ENCODE results near the gene LMOD1. TPM values are rescaled to one million over a fixed set of nuclear protein-coding genes. Genes with fewer than 3 reads are reported as not detected.

The LMOD1 gene
- total RNA-seq, 1 donor from 2014 or later, result 0.19 TPM

DNA sequence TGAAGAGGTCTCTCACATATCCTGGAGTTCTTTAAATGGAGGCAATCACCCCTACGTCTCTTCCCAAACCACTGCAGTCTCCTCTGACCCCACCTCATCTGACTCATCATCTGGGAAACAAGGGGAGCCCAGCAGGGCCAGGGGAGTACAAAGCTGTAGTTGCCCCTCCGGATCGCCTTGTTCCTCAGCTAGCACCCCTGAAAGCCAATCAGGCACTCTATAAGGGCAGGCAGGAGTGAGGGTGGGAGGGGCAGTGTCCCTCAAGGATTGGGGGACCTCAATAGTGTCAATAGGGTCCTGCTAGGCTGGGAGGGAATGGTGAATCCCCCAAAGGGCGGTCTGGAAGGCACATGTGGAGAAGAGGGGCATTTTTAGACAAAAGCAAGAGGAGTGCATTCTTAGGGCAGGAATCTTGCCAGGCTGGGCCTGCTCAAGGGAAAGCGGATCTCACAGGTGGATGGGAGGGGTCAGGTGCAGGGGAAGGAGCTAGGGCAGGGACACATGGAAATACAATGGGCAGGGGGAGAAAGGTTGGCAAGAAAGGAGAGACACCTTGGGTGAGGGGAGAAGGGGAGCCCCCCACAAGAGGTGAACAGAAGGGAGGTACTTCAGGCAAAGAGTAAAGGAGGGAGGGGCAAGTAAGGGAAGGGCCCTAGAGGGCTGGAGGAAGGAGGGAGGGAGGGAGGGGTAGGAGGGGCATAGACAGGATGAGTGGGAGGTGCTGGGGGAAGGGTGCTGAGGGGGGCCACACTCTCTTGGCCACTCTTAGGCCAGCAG is 51.8 kb downstream of the LMOD1 start:
- no peak for DNase-seq (ENCODE audit: low read depth, low spot score)
- no peaks in the 10 kb centered on the region for H3K9me3 Mint-ChIP-seq
- no peak overlapping the region for H3K27ac Mint-ChIP-seq (ENCODE audit: unreplicated experiment)
- H3K4me1 Mint-ChIP-seq, result peaks cover 13% of the 10 kb centered on the region
- no peak overlapping the region for H3K4me3 Mint-ChIP-seq
- H3K36me3 Mint-ChIP-seq (ENCODE audit: low read depth), result no peaks in the 10 kb centered on the region
- no peak for TF ChIP-seq CTCF (conservative IDR thresholded peaks at IDR 0.05)
- H3K27me3 Mint-ChIP-seq (ENCODE audit: low read depth), result peaks cover 1% of the 10 kb centered on the region

GRCh38 chr1:201893431-201893830 is 52.9 kb downstream of the LMOD1 start:
- peaks cover 16% of the 10 kb centered on the region for H3K4me1 Mint-ChIP-seq
- no peaks in the 10 kb centered on the region for H3K36me3 Mint-ChIP-seq (ENCODE audit: low read depth)
- H3K27ac Mint-ChIP-seq (ENCODE audit: unreplicated experiment), result no peak overlapping the region
- H3K27me3 Mint-ChIP-seq (ENCODE audit: low read depth), result peaks cover 2% of the 10 kb centered on the region
- no peaks in the 10 kb centered on the region for H3K9me3 Mint-ChIP-seq
- no peak for DNase-seq (ENCODE audit: low read depth, low spot score)
- no peak for TF ChIP-seq CTCF (conservative IDR thresholded peaks at IDR 0.05)
- no peak overlapping the region for H3K4me3 Mint-ChIP-seq

DNA sequence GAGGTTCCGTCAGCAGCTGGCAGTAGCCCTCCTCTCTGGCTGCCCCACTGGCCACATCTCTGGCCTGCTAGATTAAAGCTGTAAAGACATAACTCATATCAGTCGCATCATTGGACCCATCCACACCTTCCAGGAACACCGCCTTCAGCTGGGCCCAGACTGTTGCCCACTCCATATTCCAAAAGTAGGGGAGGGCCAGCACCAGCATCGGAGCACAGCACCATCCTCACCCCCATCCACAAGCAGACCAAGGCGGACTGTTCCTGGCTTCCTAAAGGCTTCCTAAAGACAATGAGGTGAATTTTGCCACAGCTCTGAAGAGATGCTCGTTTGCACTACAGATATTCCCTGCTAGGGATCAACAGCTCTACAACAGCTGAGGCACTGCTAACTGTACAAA is 54.1 kb downstream of the LMOD1 start:
- DNase-seq (ENCODE audit: low read depth, low spot score), result no peak
- peak overlapping the region; percentile 31 for H3K4me3 Mint-ChIP-seq
- H3K27ac Mint-ChIP-seq (ENCODE audit: unreplicated experiment), result no peak overlapping the region
- no peaks in the 10 kb centered on the region for H3K36me3 Mint-ChIP-seq (ENCODE audit: low read depth)
- peaks cover 26% of the 10 kb centered on the region for H3K4me1 Mint-ChIP-seq
- no peaks in the 10 kb centered on the region for H3K9me3 Mint-ChIP-seq
- peaks cover 6% of the 10 kb centered on the region for H3K27me3 Mint-ChIP-seq (ENCODE audit: low read depth)
- TF ChIP-seq CTCF (conservative IDR thresholded peaks at IDR 0.05), result no peak

DNA sequence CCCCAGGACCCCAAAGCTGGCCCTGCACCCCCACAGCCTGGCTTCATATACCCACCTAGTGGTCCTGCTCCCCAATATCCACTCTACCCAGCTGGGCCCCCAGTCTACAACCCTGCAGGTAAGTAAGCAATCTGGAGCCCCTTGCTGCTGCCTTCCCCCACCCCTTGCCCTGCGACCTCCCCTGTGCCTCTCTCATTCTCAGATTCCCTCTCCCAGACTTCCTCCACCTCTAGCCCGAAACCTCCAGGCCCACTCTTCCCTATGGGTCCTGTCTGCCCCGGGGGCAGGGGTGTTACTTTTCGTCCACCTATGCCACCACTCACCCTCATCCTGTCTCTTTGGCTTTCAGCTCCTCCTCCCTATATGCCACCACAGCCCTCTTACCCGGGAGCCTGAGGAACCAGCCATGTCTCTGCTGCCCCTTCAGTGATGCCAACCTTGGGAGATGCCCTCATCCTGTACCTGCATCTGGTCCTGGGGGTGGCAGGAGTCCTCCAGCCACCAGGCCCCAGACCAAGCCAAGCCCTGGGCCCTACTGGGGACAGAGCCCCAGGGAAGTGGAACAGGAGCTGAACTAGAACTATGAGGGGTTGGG is 54.8 kb downstream of the LMOD1 start:
- DNase-seq (ENCODE audit: low read depth, low spot score), result no peak
- Mint-ChIP-seq H3K27me3 (ENCODE audit: low read depth) (peaks cover 10% of the 10 kb centered on the region), H3K4me1 (peaks cover 32% of the 10 kb centered on the region), H3K9me3 (no peaks in the 10 kb centered on the region), H3K36me3 (ENCODE audit: low read depth) (no peaks in the 10 kb centered on the region), H3K4me3 (peak overlapping the region; percentile 23), H3K27ac (ENCODE audit: unreplicated experiment) (peak overlapping the region; percentile 43)
- no peak for TF ChIP-seq CTCF (conservative IDR thresholded peaks at IDR 0.05)

GRCh38 chr1:201890806-201891450 is 55.4 kb downstream of the LMOD1 start:
- H3K4me1 Mint-ChIP-seq, result peaks cover 28% of the 10 kb centered on the region
- H3K9me3 Mint-ChIP-seq, result no peaks in the 10 kb centered on the region
- no peak overlapping the region for H3K27ac Mint-ChIP-seq (ENCODE audit: unreplicated experiment)
- no peak for TF ChIP-seq CTCF (conservative IDR thresholded peaks at IDR 0.05)
- peaks cover 10% of the 10 kb centered on the region for H3K27me3 Mint-ChIP-seq (ENCODE audit: low read depth)
- no peaks in the 10 kb centered on the region for H3K36me3 Mint-ChIP-seq (ENCODE audit: low read depth)
- H3K4me3 Mint-ChIP-seq, result peak overlapping the region; percentile 38
- no peak for DNase-seq (ENCODE audit: low read depth, low spot score)
